HS-27A (cell line): ENCODE measurements around the gene RNU6-9.
"Not testable (repeated sequence)": the region's sequence is repeated elsewhere in the genome, so short reads cannot be mapped to it uniquely, and the experiment has no call there.

Experiments used
- DNase-seq: peaks from one replicate; pipeline ENCODE4 v3.0.0-alpha.2; 2012; ENCODE audit warnings: low read depth, missing footprints

RNU6-9 gene

DNA sequence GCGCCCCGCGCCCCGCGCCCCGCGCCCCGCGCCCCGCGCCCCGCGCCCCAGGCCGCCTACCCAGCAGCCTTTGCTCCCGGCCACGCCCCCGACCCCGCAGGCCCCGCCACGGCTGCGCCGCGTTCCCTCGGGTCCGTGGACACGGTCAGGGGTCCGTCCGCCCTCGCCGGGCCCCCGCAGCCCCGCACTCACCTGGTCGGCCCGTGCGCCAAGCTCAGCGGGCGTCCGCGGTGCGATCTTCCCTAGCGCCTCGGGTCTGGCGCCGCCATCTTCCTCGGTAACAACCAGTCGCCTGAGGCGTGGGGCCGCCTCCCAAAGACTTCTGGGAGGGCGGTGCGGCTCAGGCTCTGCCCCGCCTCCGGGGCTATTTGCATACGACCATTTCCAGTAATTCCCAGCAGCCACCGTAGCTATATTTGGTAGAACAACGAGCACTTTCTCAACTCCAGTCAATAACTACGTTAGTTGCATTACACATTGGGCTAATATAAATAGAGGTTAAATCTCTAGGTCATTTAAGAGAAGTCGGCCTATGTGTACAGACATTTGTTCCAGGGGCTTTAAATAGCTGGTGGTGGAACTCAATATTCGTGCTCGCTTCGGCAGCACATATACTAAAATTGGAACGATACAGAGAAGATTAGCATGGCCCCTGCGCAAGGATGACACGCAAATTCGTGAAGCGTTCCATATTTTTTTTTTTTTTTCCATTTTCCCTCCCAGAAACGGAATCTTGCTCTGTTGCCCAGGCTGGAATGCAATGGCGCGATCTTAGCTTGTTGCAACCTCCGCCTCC, at the start of gene RNU6-9, which contains the start of gene MED16:
TSS of gene RNU6-9 (plus strand) at position 591 of the 796 bp plus-strand sequence.
TSS of gene MED16 (minus strand) at position 294 of the 796 bp plus-strand sequence. CDS start 2,056 bp downstream, outside the sequence.
- DNase-seq: peak; percentile 81

DNA sequence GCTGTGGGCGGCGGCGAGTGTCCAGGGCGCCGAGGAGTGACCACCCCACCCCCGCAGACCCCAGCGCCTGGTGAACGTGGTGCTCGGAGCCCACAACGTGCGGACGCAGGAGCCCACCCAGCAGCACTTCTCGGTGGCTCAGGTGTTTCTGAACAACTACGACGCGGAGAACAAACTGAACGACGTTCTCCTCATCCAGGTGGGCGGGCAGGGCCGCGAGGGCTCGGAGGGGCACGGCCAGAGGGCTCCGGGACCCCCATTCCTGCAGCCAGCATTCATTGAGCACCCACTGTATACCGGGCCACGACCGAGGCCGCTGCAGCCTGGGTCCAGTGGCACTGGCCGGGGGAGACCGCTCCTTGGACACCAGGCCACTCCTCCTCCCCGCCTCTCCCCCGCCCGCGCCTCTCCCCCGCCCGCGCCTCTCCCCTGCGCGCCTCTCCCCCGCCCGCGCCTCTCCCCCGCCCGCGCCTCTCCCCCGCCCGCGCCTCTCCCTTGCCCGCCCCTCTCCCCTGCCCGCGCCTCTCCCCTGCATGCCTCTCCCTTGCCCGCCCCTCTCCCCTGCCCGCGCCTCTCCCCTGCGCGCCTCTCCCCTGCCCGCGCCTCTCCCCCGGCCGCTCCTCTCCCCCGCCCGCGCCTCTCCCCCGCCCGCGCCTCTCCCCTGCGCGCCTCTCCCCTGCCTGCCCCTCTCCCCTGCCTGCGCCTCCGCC, 49.3 kb upstream of the RNU6-9 start:
- DNase-seq: no peak

DNA sequence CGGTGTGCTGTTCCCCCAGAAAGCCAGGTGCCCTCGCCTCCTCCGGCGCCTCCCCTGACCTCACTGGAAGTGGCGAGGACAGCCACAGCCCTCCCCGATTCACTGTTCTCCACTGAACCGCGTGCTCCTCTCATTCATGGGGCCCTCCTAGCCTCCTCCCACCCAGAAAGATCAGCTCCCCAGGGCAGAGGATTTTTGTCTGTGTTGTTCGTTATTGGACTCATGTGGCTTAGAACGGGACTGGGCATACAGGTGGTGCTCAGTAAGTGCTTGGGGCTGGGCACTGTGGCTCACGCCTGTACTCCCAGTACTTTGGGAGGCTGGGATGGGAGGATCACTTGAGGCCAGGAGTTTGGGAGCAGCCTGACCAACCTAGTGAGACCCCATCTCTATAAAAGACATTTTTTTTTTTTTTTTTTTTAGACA, 48.7 kb upstream of the RNU6-9 start:
- no peak for DNase-seq

DNA sequence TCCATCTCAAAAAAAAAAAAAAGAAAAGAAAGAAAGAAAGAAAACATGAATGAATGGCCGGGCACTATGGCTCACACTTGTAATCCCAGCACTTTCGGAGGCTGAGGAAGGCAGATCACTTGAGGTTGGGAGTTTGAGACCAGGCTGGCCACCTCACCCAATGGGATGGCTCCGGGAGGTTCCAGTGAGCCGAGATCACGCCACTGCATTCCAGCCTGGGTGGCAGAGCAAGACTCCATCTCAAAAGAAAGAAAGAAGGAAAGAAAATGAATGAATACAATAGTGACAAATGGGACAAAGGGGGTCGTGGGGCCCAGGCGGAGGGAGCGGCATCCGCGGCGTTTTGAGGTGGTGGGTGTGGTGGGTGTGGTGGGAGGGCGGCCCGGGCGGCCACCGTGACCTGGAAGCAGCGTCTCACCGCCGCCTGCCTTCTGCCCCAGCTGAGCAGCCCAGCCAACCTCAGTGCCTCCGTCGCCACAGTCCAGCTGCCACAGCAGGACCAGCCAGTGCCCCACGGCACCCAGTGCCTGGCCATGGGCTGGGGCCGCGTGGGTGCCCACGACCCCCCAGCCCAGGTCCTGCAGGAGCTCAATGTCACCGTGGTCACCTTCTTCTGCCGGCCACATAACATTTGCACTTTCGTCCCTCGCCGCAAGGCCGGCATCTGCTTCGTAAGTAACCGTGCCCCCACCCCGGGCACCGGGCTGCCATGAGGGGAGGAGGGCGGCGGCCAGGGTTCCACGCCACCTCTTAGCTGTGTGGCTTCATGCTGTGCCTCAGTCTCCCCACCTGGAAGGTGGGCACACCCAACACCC, 47.4 kb upstream of the RNU6-9 start:
- no peak for DNase-seq

DNA sequence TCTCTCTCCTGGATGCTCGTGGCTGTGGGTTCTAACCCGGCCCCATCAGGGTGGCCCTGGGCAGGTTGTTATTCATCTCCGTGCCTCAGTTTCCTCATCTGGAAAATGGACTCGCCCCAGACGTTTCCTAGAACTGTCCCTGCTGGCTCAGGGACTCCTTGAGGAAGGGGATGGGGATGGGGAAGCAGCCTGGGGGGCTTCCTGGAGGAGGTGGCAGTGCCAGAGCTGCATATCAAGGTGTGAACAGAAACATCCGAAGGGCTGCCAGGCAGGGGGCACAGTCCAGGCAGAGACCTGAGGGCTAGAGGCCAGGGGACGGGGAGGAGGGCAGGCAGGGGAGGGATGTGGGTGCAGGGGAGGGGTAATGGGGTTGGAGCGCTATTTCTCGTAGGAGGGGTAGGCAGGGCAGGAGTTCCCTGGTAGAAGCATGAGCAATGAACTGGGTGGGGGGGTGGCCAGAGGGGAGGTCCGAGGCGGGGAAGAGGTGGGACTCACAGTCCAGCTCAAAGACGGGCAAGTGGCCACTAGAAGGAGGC, 44.8 kb upstream of the RNU6-9 start:
- no peak for DNase-seq

DNA sequence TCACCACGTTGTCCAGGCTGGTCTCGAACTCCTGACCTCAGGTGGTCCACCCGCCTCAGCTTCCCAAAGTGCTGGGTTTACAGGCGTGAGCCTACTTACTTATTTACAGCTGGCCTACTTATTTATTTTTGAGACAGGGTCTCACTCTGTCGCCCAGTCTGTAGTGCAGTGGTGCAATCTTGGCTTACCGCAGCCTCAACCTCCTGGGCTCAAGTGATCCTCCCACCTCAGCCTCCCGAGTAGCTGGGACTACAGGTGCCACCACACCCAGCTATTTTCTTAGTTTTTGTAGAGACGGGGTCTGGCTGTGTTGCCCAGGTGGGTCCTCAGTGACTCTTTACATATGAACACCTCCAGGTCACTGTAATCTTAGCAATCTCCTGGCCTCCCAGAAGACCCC, 44.1 kb upstream of the RNU6-9 start:
- DNase-seq: not testable (repeated sequence)

DNA sequence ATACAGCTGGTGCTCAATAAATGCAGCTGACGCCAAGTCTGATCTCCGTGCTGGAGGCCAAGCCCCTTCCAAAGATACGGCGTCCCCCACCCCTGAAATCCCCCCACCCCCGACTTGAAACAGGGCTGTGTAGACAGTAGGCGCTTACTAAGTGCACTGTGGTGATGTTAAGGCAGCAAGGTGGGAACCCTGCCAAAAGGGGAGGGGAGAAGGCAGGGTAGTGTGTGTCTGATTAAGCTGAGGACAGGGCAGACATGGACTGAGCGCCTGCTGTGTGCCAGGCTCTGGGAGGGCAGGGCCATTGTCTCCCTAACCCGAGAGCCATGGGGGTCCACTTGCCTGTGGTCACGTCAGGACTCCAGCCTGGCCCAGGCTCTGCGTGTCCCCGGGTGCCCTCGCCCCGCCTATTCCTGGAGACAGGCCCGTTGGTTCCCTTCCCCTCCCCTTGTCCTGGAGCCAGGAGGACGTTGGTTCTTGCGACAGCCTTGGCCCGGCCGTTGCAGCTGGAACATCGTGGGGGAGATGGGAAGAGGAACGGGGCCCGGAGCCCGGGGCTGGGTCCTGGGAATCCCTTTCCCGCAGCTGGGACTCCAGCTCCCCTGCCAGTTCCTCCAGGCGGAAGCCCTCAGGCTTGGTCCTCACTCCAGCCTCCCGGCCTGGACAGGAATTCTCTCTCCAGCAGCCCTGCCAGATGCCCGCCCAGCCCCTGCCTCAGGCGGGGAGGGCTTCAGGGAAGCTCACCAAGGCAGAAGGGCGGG, 42.9 kb upstream of the RNU6-9 start:
- DNase-seq: peak; percentile 30

DNA sequence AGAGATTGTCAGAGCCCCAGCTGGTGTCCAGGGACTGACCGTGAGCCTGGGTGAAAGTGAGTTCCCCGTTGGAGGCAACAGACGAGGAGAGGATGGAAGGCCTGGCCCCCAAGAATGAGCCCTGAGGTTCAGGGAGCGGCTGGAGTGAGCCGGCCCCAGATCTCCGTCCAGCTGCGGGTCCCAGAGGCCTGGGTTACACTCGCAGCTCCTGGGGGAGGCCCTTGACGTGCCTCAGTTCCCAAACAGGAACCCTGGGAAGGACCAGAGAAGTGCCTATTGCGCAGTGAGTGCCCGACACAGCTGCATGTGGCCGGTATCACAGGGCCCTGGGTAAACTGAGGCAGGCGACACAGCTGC, 42.3 kb upstream of the RNU6-9 start:
- DNase-seq: no peak

DNA sequence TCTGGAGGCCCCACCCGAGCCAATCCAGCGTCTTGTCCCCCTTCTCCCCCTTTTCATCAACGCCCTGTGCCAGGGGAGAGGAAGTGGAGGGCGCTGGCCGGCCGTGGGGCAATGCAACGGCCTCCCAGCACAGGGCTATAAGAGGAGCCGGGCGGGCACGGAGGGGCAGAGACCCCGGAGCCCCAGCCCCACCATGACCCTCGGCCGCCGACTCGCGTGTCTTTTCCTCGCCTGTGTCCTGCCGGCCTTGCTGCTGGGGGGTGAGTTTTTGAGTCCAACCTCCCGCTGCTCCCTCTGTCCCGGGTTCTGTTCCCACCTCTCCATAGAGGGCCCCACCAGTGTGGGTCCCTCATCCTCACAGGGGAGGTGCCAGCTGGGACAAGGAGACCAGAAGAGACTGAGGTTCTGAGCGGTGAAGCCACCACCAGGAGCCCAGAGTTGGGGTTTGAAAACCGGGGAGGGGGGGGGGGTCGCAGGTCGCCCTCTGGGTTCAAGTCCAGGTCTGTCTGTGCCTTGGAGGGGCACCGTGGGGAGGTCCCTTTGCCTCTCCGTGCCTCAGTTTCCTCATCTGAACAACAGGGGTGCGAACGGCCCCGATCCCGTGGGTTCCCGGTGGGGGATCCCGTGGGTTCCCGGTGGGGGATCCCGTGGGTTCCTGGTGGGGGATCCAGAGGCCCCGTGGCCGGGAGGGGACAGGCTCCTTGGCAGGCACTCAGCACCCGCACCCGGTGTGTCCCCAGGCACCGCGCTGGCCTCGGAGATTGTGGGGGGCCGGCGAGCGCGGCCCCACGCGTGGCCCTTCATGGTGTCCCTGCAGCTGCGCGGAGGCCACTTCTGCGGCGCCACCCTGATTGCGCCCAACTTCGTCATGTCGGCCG, 40.9 kb upstream of the RNU6-9 start, which contains the start of gene ELANE:
TSS of gene ELANE (plus strand) at position 168 of the 878 bp plus-strand sequence. CDS start at position 194, 26 bp downstream.
- no peak for DNase-seq

DNA sequence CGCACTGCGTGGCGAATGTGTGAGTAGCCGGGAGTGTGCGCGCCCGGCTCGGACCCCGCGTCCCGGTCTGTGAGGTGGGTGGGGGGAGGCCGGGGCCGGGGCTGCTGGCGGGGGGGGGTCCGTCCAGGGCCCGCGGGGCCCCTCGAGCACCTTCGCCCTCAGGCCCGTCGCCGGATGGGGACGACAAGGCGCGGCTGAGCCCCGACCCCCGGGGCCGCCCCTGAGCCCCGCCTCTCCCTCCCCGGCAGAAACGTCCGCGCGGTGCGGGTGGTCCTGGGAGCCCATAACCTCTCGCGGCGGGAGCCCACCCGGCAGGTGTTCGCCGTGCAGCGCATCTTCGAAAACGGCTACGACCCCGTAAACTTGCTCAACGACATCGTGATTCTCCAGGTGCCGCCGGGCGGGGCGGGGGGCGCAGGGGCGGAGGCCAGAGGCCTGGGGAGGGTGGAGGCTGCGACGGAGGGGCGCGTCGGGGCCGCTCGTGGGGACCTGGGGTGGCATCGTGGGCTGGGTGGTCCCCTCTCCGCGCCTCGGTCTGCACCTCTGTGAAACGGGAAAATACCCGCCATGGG, 40.2 kb upstream of the RNU6-9 start:
- no peak for DNase-seq

DNA sequence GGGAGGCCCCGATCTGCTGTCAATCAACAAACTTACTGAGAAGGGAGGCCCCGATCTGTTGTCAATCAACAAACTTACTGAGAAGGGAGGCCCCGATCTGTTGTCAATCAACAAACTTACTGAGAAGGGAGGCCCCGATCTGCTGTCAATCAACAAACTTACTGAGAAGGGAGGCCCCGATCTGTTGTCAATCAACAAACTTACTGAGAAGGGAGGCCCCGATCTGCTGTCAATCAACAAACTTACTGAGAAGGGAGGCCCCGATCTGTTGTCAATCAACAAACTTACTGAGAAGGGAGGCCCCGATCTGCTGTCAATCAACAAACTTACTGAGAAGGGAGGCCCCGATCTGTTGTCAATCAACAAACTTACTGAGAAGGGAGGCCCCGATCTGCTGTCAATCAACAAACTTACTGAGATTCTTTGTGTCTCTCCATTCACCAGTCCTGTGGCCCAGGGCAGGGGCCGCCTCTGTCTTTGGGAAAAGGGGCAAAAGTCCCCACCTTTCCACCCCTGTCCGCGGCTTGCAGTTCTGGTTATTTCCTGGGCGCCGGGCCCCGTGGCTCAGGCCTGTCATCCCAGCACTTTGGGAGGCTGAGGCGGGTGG, 39.6 kb upstream of the RNU6-9 start:
- not testable (repeated sequence) for DNase-seq

DNA sequence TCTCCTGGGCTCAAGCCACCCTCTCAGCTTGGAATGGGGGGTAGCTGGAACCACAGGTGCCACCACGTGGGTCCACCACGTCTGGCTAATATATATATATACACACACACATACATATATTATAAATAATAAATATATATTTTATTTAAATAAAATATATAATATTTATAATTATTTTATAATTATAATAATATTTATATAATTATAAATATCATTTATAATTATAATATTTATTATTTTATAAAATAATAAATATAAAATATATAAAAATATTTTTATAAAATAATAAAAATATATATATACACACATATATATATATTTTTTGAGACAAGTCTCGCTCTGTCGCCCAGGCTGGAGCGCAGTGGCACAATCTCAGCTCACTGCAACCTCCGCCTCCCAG, 38.7 kb upstream of the RNU6-9 start:
- DNase-seq: no peak

DNA sequence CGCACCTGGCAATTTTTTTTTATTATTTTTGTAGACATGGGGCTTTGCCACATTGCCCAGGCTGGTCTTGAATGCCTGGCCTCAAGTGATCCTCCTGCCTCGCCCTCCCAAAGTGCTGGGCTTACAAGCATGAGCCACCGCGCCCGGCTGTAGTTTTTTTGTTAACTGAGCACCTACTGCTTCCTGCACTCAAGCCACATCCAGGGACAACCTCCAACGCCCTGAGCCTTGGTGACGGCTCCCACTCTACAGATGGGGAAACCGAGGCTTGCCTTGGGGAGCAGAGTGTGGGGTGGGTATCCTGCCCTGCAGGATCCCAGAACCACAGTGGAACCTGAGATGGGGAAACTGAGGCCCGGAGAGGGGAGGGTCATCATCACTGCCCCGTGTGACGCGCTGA, 38.1 kb upstream of the RNU6-9 start:
- no peak for DNase-seq

DNA sequence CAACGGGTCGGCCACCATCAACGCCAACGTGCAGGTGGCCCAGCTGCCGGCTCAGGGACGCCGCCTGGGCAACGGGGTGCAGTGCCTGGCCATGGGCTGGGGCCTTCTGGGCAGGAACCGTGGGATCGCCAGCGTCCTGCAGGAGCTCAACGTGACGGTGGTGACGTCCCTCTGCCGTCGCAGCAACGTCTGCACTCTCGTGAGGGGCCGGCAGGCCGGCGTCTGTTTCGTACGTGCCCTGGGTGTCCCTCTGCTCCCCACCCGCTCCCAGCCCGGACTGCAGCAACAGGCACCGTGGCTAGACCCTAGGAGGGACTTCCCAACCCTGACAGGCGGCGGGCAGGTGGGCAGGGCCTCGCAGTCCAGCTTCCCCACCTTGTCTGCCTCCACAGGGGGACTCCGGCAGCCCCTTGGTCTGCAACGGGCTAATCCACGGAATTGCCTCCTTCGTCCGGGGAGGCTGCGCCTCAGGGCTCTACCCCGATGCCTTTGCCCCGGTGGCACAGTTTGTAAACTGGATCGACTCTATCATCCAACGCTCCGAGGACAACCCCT, 37.6 kb upstream of the RNU6-9 start:
- no peak for DNase-seq

DNA sequence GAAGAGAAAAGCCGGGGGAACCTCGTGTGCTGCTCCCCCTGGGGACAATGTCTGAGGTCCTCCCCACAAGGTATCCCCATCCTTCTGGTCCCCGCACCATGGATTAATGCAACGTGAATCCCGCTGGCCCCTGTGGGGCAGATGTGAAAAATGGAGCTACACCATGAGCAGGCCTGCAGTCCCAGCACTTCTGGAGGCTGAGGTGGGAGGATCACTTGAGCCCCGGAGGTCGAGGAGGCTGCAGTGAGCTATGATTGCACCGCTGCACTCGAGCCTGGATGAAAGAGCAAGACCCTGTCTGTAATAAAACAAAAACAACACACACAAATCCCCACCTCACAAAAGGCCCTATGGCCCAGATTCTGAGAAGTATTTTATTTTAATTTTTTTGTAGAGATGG, 35.0 kb upstream of the RNU6-9 start:
- DNase-seq: no peak

DNA sequence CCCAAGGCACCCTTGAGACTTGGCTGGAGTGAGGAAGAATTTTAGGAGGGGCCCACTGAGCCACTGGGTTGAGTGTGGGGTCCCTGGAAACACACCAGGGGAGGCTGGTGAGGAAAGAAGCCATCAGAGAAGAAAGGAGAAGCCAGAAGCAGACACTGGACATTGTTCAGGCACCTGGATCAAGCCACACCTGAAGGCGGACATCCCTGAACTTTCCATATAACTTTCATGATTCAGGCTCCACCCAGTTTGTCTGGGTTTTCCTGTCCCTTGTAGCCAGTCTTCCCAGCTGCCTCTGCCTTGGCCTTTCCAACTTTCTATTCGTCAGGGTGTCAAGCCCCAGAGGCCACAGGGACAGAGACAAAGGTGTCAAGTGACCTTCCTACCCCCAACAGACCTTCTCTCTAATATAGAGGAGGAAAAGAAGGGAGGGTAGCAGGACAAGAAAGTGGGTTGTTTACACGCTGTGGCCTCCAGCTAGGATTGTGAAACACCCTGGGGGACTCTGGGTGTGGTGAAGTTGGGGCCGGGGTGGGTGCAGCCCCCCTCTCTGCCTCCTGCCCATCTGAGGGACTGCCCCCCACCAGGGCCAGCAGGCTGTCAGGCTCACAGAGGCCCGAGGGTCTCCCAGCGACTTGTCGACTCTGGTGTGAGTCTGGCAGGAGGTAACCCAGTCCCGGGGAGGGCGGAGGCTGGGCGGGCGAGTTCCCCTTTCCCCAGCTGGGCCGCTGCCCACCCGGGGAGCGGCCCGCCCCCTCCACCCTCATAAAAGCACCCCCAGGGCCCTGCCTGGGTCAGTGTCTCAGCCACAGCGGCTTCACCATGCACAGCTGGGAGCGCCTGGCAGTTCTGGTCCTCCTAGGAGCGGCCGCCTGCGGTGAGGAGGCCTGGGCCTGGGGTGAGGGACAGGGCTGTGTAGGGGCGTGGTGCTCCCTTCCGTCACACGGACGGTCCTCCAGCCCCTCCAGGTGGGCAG, 34.1 kb upstream of the RNU6-9 start, which contains the start of gene CFD:
TSS of gene CFD (plus strand) at position 797 of the 976 bp plus-strand sequence. CDS start at position 823, 26 bp downstream.
- no peak for DNase-seq

DNA sequence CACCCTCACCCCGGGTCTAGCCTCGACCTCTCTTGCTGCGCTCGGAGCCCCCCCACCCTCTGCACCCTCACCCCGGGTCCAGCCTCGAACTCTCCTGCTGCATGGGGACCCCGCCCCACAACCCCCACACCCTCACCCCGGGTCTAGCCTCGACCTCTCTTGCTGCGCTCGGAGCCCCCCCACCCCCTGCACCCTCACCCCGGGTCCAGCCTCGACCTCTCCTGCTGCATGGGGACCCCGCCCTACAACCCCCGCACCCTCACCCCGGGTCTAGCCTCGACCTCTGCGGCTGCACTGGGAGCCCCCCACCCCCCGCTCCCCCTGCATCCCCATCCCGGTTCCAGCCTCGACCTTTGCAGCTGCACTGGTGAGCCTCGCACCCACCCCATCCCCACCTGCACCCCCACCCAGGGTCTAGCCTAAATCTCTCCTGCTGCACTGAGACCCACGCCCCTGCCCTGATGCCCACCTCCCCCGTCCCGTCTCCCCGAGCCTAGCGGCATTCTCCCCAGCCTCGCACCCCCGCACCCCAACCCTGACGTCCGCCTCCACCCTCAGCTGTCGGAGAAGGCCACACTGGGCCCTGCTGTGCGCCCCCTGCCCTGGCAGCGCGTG, 32.0 kb upstream of the RNU6-9 start:
- DNase-seq: no peak
